Neural cell (in vitro differentiated cells): Measurements from ENCODE around the gene FAM43A. TPM values are rescaled to one million over a fixed set of nuclear protein-coding genes. Genes with fewer than 3 reads are reported as not detected.

Source experiments
- H2AFZ ChIP-seq: fragments of 200-600, 300-800 bp; sonication (generic), shearing (Covaris generic); 2 replicates; pipeline ENCODE4 v1.6.0; 2014; ENCODE audit warnings: low read depth, mild to moderate bottlenecking, antibody characterized with exemption, low read length, moderate library complexity
- H3F3A ChIP-seq: fragments of 200-600 bp; shearing (Covaris generic); 2 replicates; pipeline ENCODE4 v1.6.1; 2016; ENCODE audit warnings: mild to moderate bottlenecking, moderate library complexity, mixed read lengths, antibody characterized with exemption, low read length; ENCODE audit not compliant: insufficient read depth, poor library complexity, severe bottlenecking
- H3K27ac ChIP-seq: fragments of 200-600, 300-800 bp; sonication (generic), shearing (Covaris generic); 2 replicates; pipeline ENCODE4 v1.5.1; 2014; ENCODE audit warnings: mild to moderate bottlenecking, low read length, moderate library complexity
- H3K27me3 ChIP-seq: fragments of 300-800, 200-600 bp; sonication (generic), shearing (Covaris generic); 2 replicates; pipeline ENCODE4 v1.6.0; 2014; ENCODE audit warnings: mild to moderate bottlenecking, low read depth, low read length, moderate library complexity; ENCODE audit not compliant: insufficient read depth
- H3K36me3 ChIP-seq: fragments of 300-800, 200-600 bp; sonication (generic), shearing (Covaris generic); 2 replicates; pipeline ENCODE4 v1.5.1; 2014; ENCODE audit warnings: mild to moderate bottlenecking, antibody characterized with exemption, low read length, moderate library complexity; ENCODE audit not compliant: insufficient read depth
- H3K4me2 ChIP-seq: fragments of 300-800, 200-600 bp; sonication (generic), shearing (Covaris generic); 2 replicates; pipeline ENCODE4 v1.6.0; 2014; ENCODE audit warnings: mild to moderate bottlenecking, low read length
- H3K4me3 ChIP-seq: fragments of 300-800, 200-600 bp; sonication (generic), shearing (Covaris generic); 2 replicates; pipeline ENCODE4 v1.5.1; 2014; ENCODE audit warnings: mild to moderate bottlenecking, low read length, moderate library complexity
- H3K79me2 ChIP-seq: fragments of 200-600 bp; shearing (Covaris generic); replicated peaks from 2 replicates; pipeline ENCODE4 v1.6.0; 2014; ENCODE audit warnings: mild to moderate bottlenecking, low read length, moderate library complexity; ENCODE audit not compliant: insufficient read depth
- H3K9ac ChIP-seq: fragments of 300-800, 200-600 bp; sonication (generic), shearing (Covaris generic); 2 replicates; pipeline ENCODE4 v1.6.1; 2016; ENCODE audit warnings: mild to moderate bottlenecking, low read length, mixed read lengths
- H3K9me2 ChIP-seq: fragments of 200-600 bp; shearing (Covaris generic); 2 replicates; pipeline ENCODE4 v1.6.1; 2016; ENCODE audit warnings: mild to moderate bottlenecking, low read length, mixed read lengths; ENCODE audit not compliant: insufficient read depth
- H3K9me3 ChIP-seq: fragments of 200-600, 300-800 bp; sonication (generic), shearing (Covaris generic); 2 replicates; pipeline ENCODE4 v1.6.1; 2016; ENCODE audit warnings: mild to moderate bottlenecking, mixed run types, low read length, moderate library complexity, mixed read lengths
- H4K20me1 ChIP-seq: fragments of 200-600 bp; shearing (Covaris generic); 2 replicates; pipeline ENCODE4 v1.6.1; 2016; ENCODE audit warnings: mild to moderate bottlenecking, mixed run types; ENCODE audit not compliant: insufficient read depth
- CTCF ChIP-seq: fragments of 450-650 bp; IDR thresholded peaks from 2 replicates; pipeline ENCODE4 v1.5.1; 2014; ENCODE audit warnings: antibody characterized with exemption, mild to moderate bottlenecking, moderate library complexity; ENCODE audit not compliant: poor library complexity, severe bottlenecking
- EP300 ChIP-seq: fragments of 450-650 bp; conservative IDR thresholded peaks from 2 replicates; pipeline ENCODE4 v1.6.1; 2014; ENCODE audit warnings: antibody characterized with exemption, mild to moderate bottlenecking, moderate library complexity; ENCODE audit not compliant: poor library complexity, severe bottlenecking
- EZH2 ChIP-seq: fragments of 200-600, 300-800 bp; shearing (Covaris generic), sonication (generic); IDR thresholded peaks from 2 replicates; pipeline ENCODE4 v1.6.1; 2014; ENCODE audit warnings: antibody characterized with exemption, low read length, borderline replicate concordance, mild to moderate bottlenecking; ENCODE audit not compliant: insufficient read depth, poor library complexity, severe bottlenecking
- MXI1 ChIP-seq: fragments of 450-650 bp; conservative IDR thresholded peaks from 2 replicates; pipeline ENCODE4 v1.6.1; 2014; ENCODE audit warnings: antibody characterized with exemption, mild to moderate bottlenecking; ENCODE audit not compliant: poor library complexity, severe bottlenecking
- POLR2AphosphoS5 ChIP-seq: IDR thresholded peaks from 2 replicates; pipeline ENCODE4 v1.6.1; 2012
- RAD21 ChIP-seq: fragments of 450-650 bp; conservative IDR thresholded peaks from 2 replicates; pipeline ENCODE4 v1.6.1; 2014; ENCODE audit warnings: antibody characterized with exemption, mild to moderate bottlenecking, moderate library complexity
- REST ChIP-seq: IDR thresholded peaks from 2 replicates; pipeline ENCODE4 v1.6.1; 2012; ENCODE audit warnings: borderline replicate concordance
- SMC3 ChIP-seq: fragments of 450-650 bp; conservative IDR thresholded peaks from 2 replicates; pipeline ENCODE4 v1.6.1; 2014; ENCODE audit warnings: antibody characterized with exemption, mild to moderate bottlenecking, moderate library complexity; ENCODE audit not compliant: poor library complexity
- TAF1 ChIP-seq: IDR thresholded peaks from 2 replicates; pipeline ENCODE4 v1.6.1; 2012; ENCODE audit warnings: low read depth
- polyA plus RNA-seq: library from polyadenylated mRNA; depleted of rRNA; stranded (reverse); fragments of >200 nt; gene quantifications from 2 replicates; pipeline ENCODE4 v1.2.3, GENCODE V29; 2014

The FAM43A gene
- polyA plus RNA-seq, 1 donor from 2014 or later, result 0.59 TPM

GRCh38 chr3:194691481-194692283 lies 6.0 kb downstream of the FAM43A start:
- H3K4me3 ChIP-seq, result no peak overlapping the region
- H3K27me3 ChIP-seq, result peaks cover 28% of the 10 kb centered on the region
- H4K20me1 ChIP-seq, result no peaks in the 10 kb centered on the region
- no peaks in the 10 kb centered on the region for H3K9me2 ChIP-seq
- no peak overlapping the region for H3K9ac ChIP-seq
- no peaks in the 10 kb centered on the region for H3F3A ChIP-seq
- no peak for TF ChIP-seq MXI1
- TF ChIP-seq CTCF, result no peak
- TF ChIP-seq RAD21, result no peak
- TF ChIP-seq REST, result no peak
- no peak for TF ChIP-seq EP300
- no peak for TF ChIP-seq SMC3
- no peak for TF ChIP-seq EZH2
- no peak for TF ChIP-seq POLR2AphosphoS5
- TF ChIP-seq TAF1, result no peak
- no peaks in the 10 kb centered on the region for H3K9me3 ChIP-seq
- no peaks in the 10 kb centered on the region for H3K79me2 ChIP-seq
- H3K4me2 ChIP-seq, result no peak overlapping the region
- H3K36me3 ChIP-seq, result no peaks in the 10 kb centered on the region
- no peak overlapping the region for H2AFZ ChIP-seq
- no peak overlapping the region for H3K27ac ChIP-seq

GRCh38 chr3:194696702-194697101 lies 11.0 kb downstream of the FAM43A start:
- Histone ChIP-seq H3K9ac (no peak overlapping the region), H3K9me3 (no peaks in the 10 kb centered on the region), H3K79me2 (no peaks in the 10 kb centered on the region), H3K27ac (no peak overlapping the region), H3K4me3 (no peak overlapping the region), H3K27me3 (no peaks in the 10 kb centered on the region), H3K9me2 (no peaks in the 10 kb centered on the region), H3K36me3 (no peaks in the 10 kb centered on the region), H4K20me1 (no peaks in the 10 kb centered on the region), H2AFZ (no peak overlapping the region), H3F3A (no peaks in the 10 kb centered on the region), H3K4me2 (no peak overlapping the region)
- no peak for TF ChIP-seq MXI1
- no peak for TF ChIP-seq RAD21
- no peak for TF ChIP-seq POLR2AphosphoS5
- TF ChIP-seq TAF1, result no peak
- no peak for TF ChIP-seq CTCF
- no peak for TF ChIP-seq REST
